Muscle of arm (tissue), 12 donors: ENCODE results near the gene ARHGAP10. TPM values are rescaled to one million over a fixed set of nuclear protein-coding genes. Genes with fewer than 3 reads are reported as not detected.

Source experiments
- DNase-seq: peaks from one replicate; pipeline ENCODE4 v3.0.0-alpha.2; 2013
- polyA plus RNA-seq, 12 donors: library from polyadenylated mRNA; unstranded; fragments of 120-200 nt; gene quantifications; one replicate each; pipeline ENCODE4 v1.2.1, GENCODE V29; 2013; ENCODE audit not compliant: insufficient read length in 12 of 12

ARHGAP10 gene
- polyA plus RNA-seq, 12 donors = 19.8 to 38.9 (median 34.9) TPM; not detected in 1

DNA sequence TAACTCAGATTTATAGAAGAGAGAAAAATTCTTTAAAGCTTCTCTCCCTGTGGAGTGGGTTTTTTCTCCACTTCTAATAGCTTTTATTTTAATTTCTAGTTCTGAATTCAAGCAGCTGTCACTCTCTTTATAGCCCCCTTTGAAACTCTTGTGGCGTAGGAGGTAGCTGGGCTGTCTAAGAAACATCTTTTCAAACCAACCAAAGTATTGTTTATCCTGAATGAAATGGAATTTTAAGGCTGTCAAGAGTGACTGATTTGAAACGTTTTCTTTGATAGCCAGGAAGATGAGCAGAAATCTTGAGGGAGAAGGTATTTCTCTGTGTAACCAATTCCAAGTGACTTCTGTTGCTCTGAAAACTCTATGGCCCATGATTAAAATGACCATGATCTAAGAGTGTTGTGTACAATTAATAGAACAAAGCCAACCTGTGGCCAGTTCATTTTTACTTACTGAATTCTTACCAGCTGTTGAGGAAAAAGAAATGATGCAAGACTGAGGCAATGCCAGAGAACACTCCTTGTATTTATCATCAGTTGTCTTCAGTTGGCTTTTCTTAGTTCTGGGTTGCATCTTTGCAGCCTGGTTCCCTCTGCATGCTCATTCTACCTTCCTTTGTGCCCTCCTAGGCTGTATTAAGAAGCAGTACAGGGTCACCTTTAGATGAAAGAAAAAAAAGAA lies 298.4 kb downstream of the ARHGAP10 start:
- DNase-seq = no peak

DNA sequence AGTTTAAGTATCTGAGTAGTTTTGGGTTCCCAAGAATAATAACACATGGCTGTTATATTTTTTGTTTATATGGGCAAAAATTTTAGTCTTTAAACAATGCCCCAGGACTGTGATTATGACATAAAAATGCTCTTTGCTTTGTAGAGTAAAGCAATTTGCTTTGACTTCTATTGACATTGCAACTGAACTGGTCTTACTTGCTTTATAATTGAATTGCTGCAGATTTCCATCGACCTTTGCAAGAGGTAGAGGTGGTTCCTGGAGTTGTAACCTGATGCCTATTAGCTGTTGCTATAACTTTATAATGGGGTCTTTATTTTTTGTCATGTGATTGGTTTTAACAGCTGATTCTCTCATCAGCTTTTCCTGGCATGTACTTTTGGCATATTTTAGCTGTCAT lies 302.9 kb downstream of the ARHGAP10 start:
- no peak for DNase-seq

DNA sequence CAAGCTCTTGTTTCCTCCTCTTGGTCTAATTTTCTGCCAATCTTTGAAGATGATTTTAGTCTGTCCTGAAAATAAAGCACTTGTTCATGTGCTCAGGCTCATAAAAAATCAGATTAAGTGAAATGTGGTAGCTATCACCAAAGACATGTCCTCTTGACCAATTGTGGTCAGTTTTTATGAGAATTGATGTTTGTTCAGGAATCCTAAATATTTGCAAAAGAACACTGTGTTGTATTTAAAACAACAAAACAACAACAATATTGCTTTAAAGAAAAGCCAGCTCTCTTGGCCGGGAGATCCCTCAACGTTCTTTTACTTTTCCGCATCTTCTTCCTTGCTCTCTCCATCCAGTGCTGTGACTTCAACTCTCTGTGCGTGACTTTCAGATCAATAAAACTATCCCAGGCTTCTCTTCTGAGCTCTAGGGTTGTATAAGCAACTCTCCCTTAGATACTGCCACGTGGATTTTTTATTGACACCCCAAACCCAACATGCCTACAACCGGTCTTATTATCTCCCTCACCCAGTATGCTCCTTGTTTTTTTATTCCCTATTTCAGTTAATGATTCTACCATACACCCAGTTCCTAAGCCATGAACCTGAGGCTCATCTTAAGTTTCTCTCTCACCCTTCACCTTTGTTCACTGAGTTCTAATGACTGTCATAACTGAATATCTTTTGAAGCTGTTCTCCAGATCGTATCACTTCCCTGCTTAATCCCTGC lies 309.9 kb downstream of the ARHGAP10 start:
- no peak for DNase-seq

DNA sequence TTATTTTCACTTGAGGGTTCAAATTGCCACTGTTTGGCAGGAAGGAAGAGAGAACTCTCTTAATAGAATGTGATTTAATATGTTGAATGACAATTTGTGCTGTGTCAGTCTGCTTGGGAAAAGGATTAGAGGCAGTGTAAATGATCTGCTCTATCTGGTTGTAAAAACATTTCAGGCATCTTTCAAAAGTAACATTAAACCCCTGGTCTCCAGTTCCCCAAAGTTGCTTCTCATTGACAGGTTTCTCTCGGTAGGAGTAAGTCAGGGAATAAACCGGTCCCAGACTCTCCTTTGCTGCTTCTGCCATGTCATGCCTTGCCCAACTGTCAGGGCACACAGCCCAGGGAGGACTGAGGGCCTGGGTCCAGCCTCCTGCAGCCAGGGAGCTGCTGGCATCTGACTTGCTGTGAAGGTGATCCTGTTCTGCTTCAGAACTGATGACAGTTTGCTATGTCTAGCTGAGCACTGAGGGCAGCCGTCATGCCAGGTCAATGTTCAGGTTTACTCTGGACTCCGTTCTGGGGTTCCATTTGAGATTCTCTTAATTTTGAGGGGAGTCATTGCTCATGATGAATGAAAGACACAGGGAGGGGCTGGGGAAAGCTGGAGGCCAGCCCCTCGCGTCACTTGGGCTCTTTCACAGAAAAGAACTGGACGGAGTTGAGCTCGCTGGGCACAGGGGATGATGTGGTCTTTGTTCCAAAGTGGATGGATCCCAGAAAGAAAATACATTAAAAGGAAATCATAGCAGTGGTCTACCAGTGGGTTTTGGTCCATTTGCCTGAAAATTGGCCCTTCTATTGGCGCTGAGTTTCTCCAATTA lies 312.4 kb downstream of the ARHGAP10 start:
- DNase-seq = no peak

DNA sequence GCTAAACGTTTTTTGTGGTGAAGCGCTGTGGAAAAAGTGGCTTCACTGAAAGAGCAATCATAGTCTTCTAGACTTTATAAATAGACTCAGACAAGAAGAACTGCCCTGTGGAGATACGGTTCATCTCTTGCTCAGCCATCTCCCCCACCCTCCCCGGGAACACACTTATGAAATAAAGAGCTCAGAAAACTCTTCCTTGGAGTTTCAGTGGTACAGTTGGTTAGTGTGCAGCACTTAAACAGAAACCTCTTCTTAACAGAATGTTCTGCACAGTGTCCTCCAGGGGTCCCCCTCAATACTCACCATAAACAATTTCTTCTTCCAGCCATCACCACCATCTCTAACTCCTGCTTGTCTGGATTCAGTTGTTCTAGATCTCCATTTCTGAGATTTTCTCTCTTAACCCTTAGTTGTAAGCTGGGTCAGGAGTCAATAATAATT lies 313.0 kb downstream of the ARHGAP10 start:
- no peak for DNase-seq

DNA sequence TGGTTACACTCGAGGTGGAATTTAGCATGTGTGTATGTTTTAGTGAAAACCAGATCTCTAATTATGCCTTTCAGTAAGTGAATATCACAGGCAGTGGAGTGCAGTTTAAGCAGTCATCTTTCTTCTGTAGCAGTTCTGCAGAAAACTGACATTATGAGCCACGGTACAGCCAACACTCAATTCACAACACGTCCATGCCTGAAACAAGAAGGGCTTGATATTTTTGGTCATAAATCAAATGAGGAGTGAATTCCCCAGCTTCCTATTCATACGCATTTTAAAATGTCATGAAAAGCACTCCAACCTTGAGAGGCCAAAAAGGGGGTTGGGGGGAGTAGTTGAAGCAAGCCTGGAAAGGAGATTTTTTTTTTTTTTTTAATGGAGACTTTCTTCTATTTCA lies 316.7 kb downstream of the ARHGAP10 start:
- no peak for DNase-seq

DNA sequence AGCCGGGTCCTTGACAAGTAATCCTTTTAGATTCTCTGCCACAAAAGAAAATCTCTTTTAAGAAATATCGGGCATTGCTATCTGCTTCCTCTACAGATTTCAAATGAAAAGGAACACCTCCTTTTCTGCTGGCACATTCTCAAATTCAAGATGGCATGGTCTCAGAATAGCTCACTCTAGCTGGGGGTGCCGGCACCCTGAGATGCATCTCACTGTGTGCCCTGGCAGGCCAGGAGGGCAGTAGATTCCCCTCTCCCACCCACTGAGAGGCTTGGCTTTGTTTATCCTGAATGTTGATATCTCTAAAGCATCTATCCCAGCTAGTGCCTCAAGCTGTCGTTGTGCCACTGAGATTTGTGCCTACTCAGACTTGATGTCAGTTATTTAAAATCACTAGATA lies 319.5 kb downstream of the ARHGAP10 start:
- DNase-seq = no peak

DNA sequence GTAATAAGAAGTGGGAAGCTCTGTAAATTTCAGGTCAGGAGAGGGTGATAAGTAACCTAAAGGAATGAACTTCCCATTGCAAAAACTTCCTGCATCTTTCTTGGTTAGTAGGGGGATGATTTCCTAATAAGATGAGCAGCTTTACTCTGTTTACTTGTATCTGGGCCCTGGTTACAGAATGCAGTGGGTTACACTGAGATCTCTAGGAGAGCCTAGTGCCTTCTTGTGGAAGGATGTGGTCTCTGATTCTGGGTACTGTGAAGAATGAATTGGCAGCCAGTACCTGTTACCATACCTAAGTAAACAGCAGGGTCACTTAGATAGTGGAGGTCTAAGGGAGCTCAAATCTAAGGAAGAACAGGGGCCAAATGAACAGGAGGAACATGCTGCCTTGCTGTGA lies 320.6 kb downstream of the ARHGAP10 start:
- no peak for DNase-seq

DNA sequence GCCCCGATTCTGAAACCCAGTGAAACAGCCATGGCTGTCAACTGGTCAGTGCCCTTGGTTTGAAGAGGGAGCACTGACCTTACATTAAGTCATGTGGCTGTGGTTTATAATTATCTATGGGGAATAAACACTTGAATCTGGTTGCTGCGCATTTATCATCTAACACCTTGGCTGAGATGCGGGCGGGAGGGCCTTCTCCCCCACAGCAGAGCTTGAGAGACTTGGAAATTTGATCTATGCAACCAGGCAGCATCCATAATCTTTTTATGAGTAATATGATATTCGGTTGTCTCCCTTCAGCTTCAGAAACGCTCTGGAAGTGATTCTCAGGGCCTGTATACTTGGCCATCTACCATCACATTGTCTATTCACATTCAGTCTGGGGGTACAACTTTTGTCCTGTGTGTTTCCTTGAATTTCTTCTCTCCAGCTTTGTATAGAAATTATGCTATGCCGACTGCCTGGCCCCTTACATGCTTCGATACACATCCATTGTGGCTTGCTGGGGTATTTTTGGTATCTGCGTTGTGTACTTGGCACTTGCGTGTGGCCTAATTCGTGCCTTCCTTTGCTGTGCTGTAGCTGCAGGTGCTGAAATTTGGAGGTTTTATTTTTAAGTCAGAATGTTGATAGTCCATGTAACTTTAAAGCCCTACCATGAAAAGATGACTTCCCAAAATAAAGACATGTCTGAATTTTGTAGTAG lies 321.6 kb downstream of the ARHGAP10 start:
- DNase-seq = no peak

DNA sequence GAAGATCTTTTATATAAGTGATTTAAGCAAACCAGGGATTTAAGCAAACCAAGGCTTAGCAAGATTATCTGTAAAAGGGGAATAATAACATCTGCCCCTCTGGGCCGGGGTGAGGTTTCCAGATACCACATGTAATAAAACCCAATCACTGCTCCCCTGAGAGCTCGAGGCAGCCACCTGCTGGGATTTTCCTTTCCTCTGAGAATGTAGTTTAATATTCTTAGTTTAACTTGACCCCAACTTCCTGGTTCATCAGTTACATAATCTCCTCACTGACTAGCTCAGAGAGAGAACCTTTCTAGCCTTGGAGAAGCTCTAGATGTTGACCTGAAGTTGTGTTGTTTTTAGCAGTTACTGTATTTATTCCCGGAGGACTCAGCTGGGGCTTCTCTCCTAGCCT lies 322.4 kb downstream of the ARHGAP10 start:
- DNase-seq = no peak

DNA sequence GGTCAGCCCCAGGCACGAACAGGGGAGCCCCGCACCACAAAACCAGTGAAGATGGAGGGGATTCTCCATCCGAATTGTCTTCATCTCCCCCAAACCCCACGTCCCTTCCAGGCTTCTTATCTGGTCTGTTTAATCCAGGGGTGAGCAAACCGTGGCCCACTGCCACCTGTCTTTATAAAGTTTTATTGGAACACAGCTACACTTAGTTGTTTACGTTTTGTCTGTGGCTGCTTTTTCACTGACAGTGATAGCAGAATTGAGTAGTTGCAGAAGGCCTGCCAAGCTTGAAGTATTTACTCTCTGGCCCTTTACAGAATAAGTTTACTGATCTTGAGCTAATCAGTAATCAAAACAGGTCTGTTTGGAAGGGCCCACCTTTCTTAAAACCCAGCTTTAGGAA lies 324.0 kb downstream of the ARHGAP10 start:
- DNase-seq = no peak

DNA sequence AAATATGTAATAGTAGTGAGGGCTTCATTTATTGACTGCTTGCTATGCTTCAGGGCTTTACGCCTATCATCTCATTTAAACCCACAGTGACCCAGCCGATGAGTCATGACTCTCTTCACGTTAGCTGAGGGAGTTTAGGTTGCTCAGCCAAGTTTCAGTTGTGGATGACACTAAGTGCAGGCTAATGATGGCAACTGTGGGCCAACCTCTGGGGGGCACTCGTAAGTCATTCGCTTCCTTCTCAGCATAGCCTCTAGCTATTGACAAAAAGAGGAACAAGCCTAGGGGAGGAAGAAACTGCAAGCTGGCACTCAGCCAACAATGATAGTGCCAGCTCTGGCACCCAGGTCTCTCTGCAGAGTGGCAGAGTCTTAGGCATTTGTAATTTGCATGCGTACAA lies 325.0 kb downstream of the ARHGAP10 start:
- no peak for DNase-seq

DNA sequence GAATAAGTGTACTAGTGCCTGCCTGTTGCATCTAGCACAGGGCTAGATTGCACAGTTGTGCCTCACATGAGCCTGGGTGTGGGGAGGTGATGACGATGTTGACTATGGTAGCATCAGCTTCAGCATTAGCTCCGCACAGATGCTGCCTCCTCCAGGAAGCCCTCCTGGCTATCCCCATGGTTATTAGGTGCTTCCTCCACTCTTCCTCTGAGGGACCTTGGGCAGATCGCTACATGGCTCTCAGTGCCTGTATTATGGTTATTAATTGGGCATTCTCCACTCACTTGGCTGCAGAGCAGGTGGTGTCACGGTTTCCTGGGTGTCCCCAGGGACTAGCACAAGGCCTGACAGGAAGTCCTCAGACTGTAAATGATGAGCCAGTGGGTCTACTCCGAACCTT lies 325.6 kb downstream of the ARHGAP10 start:
- no peak for DNase-seq

DNA sequence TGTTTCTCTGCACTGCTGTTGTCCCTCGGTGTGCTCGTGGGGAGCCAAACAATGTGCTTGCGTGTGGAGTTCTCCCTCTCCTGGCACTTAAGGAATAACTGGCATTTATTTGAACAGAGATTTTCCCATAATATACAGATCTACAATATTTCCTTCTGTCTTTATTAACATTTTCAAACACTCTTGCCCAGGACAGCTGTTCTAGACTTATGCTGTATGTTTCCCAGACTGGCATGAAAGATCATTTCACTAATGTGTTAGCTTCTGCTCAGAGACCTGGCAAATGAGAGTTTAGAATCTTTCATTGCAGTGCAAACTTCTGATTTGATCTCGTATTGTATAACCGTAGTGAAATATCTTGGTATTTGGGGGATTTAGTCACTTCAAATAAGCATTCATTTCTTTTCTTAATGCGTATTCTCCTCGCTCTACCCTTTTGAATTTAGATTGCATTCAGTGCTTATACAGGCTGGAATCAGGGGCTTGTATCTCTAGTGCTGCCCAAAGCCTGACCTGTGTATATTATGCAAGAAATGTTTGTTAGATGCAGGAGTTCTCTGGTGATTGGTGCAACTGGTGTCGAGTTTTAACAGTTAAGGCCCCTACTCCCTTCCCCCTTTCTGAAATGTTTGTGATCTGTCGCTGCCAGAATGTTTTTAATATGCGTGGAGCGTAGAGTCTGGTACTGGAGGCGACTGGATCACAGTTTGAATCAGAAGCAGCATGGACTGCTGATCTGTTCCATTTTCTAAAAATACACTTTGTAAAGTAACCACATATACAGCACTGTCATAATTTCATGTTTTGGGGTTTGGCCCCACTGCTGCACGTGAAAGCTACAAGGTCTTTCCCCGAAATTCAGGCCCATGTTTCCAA lies 326.3 kb downstream of the ARHGAP10 start:
- no peak for DNase-seq

DNA sequence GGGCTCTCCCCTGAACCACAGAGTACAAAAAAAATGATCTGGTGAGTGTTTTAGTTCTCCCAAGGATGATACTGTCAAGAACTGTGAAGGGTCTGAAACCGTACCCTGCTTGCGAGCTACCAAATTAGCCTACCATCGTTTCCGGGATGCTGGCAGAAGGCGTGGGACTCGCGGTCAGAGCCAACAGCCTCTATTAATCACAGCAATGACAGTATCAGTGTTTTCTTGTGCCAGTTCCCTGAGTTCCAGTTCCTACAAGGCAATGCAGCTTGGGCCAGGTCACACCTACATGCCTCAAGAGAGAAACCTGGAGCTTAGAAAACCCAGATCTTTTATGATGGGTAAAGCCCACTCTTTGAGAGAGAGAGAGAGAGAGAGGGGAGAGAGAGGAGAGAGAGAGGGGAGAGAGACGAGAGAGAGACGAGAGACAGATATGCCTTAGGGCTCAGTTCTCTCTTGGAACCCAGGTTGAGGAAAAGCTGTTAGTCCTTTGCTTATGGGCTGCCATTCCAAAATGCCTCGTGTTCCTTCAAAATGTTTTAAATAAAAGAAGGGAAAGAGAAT lies 327.8 kb downstream of the ARHGAP10 start:
- no peak for DNase-seq

DNA sequence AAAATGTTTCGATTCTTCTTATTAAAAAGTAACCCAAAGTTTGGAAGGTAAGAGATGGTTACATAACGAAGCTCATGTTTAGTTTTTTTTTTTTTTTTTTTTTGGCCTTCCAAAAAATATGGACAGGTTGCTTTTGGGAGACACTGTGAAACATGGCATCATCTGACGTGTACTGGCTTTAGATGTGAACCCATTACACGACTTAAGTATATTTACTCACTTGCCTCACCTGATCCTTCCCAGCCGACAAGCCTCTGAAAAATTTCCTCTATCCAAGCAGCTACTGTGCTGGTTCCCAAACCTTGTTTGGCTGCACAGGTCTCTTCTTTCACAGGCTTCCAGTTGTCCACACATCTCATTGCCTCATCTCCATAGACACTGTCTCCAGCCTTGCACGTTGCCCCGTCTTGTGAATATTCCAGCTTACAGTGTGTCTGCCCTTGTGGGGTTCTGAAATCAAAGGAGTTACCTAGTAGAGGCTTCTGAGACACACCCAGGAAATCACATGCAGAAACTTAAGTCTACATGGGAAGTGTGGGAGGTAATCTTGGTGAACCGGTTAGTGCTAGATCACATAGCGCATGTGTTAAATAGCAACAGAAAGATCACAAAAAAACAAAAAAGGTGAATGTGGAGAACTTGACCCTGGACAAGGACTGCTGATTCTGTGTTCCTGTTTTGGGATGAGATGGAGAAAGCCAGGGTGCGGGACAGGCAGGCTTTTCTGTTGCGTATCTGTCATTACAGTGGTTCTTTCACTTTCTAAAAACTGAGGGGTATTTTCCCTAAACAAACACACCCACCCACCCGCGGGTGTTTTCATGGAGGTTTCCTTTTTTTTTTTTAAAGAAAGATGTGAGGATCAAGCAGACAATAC lies 328.6 kb downstream of the ARHGAP10 start:
- no peak for DNase-seq

DNA sequence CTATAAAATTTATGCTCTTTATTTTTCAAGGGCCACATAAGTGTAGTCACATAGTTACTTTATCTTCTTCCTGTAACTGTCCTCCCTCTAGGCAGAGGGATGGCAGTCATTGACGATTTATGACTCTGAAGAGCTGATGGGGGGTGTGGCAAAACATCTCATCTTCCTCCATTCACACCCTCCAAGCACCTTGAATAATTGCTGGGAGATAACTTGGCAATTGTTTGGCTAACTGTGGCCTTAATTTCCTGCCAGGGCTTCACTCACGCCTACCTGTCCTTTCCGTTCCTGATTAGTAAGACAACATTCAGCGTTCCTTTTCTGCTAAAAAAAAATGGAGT lies 329.2 kb downstream of the ARHGAP10 start:
- no peak for DNase-seq

DNA sequence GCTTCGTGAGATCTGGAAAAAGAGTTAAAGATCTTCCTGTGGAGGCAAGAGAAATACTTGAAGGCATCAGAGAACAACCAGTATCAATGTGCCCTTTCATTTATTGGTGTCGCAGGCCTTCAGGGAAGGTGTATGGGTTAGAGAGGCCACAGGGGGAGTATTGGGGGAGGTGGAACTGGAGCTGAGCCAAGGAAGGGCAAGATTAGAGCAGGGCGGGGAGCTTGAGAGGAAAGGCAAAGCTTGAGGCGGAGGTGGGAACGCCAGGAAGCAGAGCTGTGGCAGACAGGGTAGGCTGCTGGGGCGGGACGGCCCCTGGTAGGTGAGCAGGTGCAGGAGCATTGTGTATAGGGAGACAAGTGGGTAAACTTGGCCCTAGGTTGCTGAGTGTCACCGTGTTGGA lies 329.9 kb downstream of the ARHGAP10 start:
- no peak for DNase-seq

DNA sequence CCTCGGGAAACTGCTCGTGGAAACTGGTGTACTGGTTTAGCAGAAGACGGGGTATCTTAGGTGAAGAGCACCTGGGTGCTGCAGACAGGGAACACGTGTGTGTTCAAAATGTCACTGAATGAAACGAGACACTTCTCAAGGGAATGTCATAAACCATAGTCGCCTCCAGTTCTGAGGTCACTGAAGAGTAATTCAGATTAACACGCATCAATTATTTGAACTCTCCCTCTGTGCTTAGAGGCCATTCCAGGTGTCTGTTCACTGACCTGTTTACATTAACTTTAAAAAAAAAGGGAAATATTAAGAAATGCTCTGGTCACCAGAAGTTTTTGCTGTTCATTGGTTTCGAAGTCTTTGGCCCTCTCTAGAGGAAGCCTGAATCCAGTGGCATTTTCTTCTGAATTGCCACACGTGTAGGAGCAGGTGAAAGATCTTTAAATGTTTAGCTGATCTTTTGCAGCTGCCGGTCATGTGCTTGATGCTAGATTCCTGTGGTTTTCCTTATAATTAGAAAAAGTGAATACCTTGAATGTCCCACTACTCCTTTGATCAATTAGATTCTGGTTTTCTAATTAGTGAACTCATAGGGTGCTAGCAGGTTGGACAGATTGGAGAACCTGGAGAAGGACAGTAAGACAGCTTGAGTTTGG lies 330.5 kb downstream of the ARHGAP10 start:
- DNase-seq = no peak
